ENCODE measurements around the gene PEG3.

The PEG3 gene

GRCh38 chr19:56808717-56809392 lies 31.7 kb downstream of the PEG3 start:
- DNase-seq (ENCODE audit: low read depth in 2 of 2) = no peak

GRCh38 chr19:56806639-56807038 lies 33.9 kb downstream of the PEG3 start:
- DNase-seq (ENCODE audit: low read depth in 2 of 2) = no peak

Measured in stimulated activated CD4-positive, alpha-beta T cell treated with anti-CD3 and anti-CD28 coated beads, Interleukin-1b, Interleukin-23, amount 100 ng/mL, for 1 hour (primary cell).